Endodermal cell (in vitro differentiated cells): ENCODE data around the gene TCEAL4. TPM values are rescaled to one million over a fixed set of nuclear protein-coding genes. Genes with fewer than 3 reads are reported as not detected.

ENCODE experiments used
- DNase-seq: peaks from one replicate; pipeline ENCODE4 v3.0.0-alpha.2; 2017
- H3K27ac ChIP-seq: 2 replicates; pipeline ENCODE4 v1.5.1; 2013; ENCODE audit warnings: mild to moderate bottlenecking, low read depth, low read length, moderate library complexity
- H3K27me3 ChIP-seq: 2 replicates; pipeline ENCODE4 v1.6.1; 2013; ENCODE audit warnings: mild to moderate bottlenecking, low read length, moderate library complexity; ENCODE audit not compliant: insufficient read depth, control insufficient read depth, poor library complexity, severe bottlenecking
- H3K36me3 ChIP-seq: 2 replicates; pipeline ENCODE4 v1.7.0; 2013; ENCODE audit warnings: mild to moderate bottlenecking, low read length, moderate library complexity; ENCODE audit not compliant: control insufficient read depth, insufficient read depth
- H3K4me1 ChIP-seq: one replicate; pipeline ENCODE4 v1.7.0; 2013; ENCODE audit warnings: low read length; ENCODE audit not compliant: control insufficient read depth, insufficient read depth
- H3K4me3 ChIP-seq: 2 replicates; pipeline ENCODE4 v1.5.1; 2013; ENCODE audit warnings: mild to moderate bottlenecking, low read length, moderate library complexity
- H3K9ac ChIP-seq: 2 replicates; pipeline ENCODE4 v1.6.1; 2013; ENCODE audit warnings: mild to moderate bottlenecking, low read length, moderate library complexity; ENCODE audit not compliant: poor library complexity, severe bottlenecking; ENCODE audit errors: extremely low read depth
- H3K9me3 ChIP-seq: 2 replicates; pipeline ENCODE4 v1.6.1; 2013; ENCODE audit warnings: mild to moderate bottlenecking, low read length, moderate library complexity; ENCODE audit not compliant: control insufficient read depth
- H3K27ac Mint-ChIP-seq: 2 replicates; pipeline ENCODE4 v1.8.0; 2020; ENCODE audit warnings: mixed read lengths
- H3K27me3 Mint-ChIP-seq: 2 replicates; pipeline ENCODE4 v1.8.0; 2021; ENCODE audit warnings: mild to moderate bottlenecking, mixed read lengths; ENCODE audit not compliant: insufficient read depth
- H3K36me3 Mint-ChIP-seq: 2 replicates; pipeline ENCODE4 v1.8.0; 2020; ENCODE audit warnings: low read depth, mixed read lengths
- H3K4me1 Mint-ChIP-seq: 2 replicates; pipeline ENCODE4 v1.8.0; 2020; ENCODE audit warnings: mixed read lengths
- H3K4me3 Mint-ChIP-seq: 2 replicates; pipeline ENCODE4 v1.8.0; 2020; ENCODE audit warnings: mild to moderate bottlenecking, moderate library complexity, mixed read lengths
- H3K9me3 Mint-ChIP-seq: 2 replicates; pipeline ENCODE4 v1.8.0; 2020; ENCODE audit warnings: mild to moderate bottlenecking, mixed read lengths
- CTCF ChIP-seq: fragments of 200-600 bp; sonication (generic); conservative IDR thresholded peaks from 2 replicates; pipeline ENCODE4 v1.5.0; 2021; ENCODE audit warnings: antibody characterized with exemption, mild to moderate bottlenecking
- WGBS, 2 experiments: methylation state at CpG; one replicate each; pipeline versions ENCODE4 v1.1.5 to v1.1.7; 2013; ENCODE audit warnings: missing lambda C conversion rate in 2 of 2, mixed read lengths in 1 of 2; ENCODE audit not compliant: insufficient coverage in 1 of 2, insufficient read length in 1 of 2; 5-methylcytosine and 5-hydroxymethylcytosine counted together
- long read RNA-seq, 4 experiments: library from polyadenylated mRNA in 2 of 4; library from RNA in 1 of 4; library from capped mRNA in 1 of 4; stranded (forward) in 3 of 4; unstranded in 1 of 4; transcript quantifications; one replicate each; pipeline ENCODE4 v2.0.0, GENCODE V29; 2020 to 2021; ENCODE audit warnings: inconsistent platforms in 1 of 4
- polyA plus RNA-seq, 2 experiments: library from polyadenylated mRNA; stranded (reverse); fragments of 50-300 nt; gene quantifications; one replicate each; pipeline ENCODE4 v1.2.3, GENCODE V29; 2013
- total RNA-seq, 2 donors: library from RNA; stranded (reverse); fragmentation: NEBNext Ultra II Directional in 1 of 2; extraction: Animal tissue kit (Norgen Biotek cat#: 25700) in 1 of 2; gene quantifications; 2 replicates in 1 of 2; 3 replicates in 1 of 2; pipeline ENCODE4 v1.2.1, GENCODE V29; 2021

The TCEAL4 gene
- total RNA-seq: 10 to 100 TPM; 72.7 to 88.8 TPM
- 53.8 TPM for polyA plus RNA-seq (2013, experiment 1 of 2)
- 53.0 TPM for polyA plus RNA-seq (2013, experiment 2 of 2)
- long read RNA-seq, experiment 1, transcript TCEAL4-208 (3 exons, 1,273 nt): major isoform, 7 of 48 reads
- long read RNA-seq, experiment 1, partial matches to known transcripts: 0 of 48 reads
- long read RNA-seq, experiment 1, other reads (novel, unspliced or antisense): 37 of 48 reads
- long read RNA-seq, experiment 2, transcript TCEAL4-212 (3 exons, 1,008 nt): minor isoform, 20 of 159 reads
- long read RNA-seq, experiment 2, transcript TCEAL4-208 (3 exons, 1,273 nt): major isoform, 112 of 159 reads
- long read RNA-seq, experiment 2, transcript TCEAL4-204 (2 exons, 891 nt): minor isoform, 6 of 159 reads
- long read RNA-seq, experiment 2, transcript TCEAL4-206 (3 exons, 1,135 nt): minor isoform, 6 of 159 reads
- long read RNA-seq, experiment 2, partial matches to known transcripts: 0 of 159 reads
- long read RNA-seq, experiment 2, other reads (novel, unspliced or antisense): 9 of 159 reads
- long read RNA-seq, experiment 3, transcript TCEAL4-208 (3 exons, 1,273 nt): major isoform, 39 of 51 reads
- long read RNA-seq, experiment 3, transcript TCEAL4-212 (3 exons, 1,008 nt): minor isoform, 6 of 51 reads
- long read RNA-seq, experiment 3, partial matches to known transcripts: 0 of 51 reads
- long read RNA-seq, experiment 3, other reads (novel, unspliced or antisense): 2 of 51 reads
- long read RNA-seq, experiment 4, transcript TCEAL4-204 (2 exons, 891 nt): minor isoform, 8 of 320 reads
- long read RNA-seq, experiment 4, transcript TCEAL4-208 (3 exons, 1,273 nt): major isoform, 251 of 320 reads
- long read RNA-seq, experiment 4, transcript TCEAL4-212 (3 exons, 1,008 nt): minor isoform, 31 of 320 reads
- long read RNA-seq, experiment 4, partial matches to known transcripts: 0 of 320 reads
- long read RNA-seq, experiment 4, other reads (novel, unspliced or antisense): 22 of 320 reads

- WGBS, 2 experiments: 0 to 1% methylated on average over 6 to 51 of the region's 56 CpGs
- peaks cover 19% of the 10 kb centered on the region for H3K9me3 Mint-ChIP-seq
- Histone ChIP-seq H3K27ac (no peak within 1 kb of the TSS), H3K9me3 (no peaks in the 10 kb centered on the region), H3K4me1 (no peaks in the 10 kb centered on the region), H3K4me3 (peak within 1 kb of the TSS; percentile 85), H3K9ac (peak within 1 kb of the TSS; percentile 30), H3K36me3 (peaks cover 5% of the 10 kb centered on the region), H3K27me3 (no peaks in the 10 kb centered on the region)
- H3K27me3 Mint-ChIP-seq: peaks cover 7% of the 10 kb centered on the region
- peaks cover 6% of the 10 kb centered on the region for H3K36me3 Mint-ChIP-seq
- H3K4me3 Mint-ChIP-seq: peak within 1 kb of the TSS; percentile 94
- H3K4me1 Mint-ChIP-seq: peaks cover 11% of the 10 kb centered on the region
- no peak for TF ChIP-seq CTCF
- peak; percentile 90 for DNase-seq
- H3K27ac Mint-ChIP-seq: peak within 1 kb of the TSS; percentile 91
Observed at GRCh38 chrX:103585411-103586313, at the start of gene TCEAL4. Gene TCEAL4, plus strand, starts transcription at chrX:103585515. Its CDS starts 1,161 bp downstream, at chrX:103586676.

- Mint-ChIP-seq H3K4me3 (no peak overlapping the region), H3K27ac (no peak overlapping the region), H3K4me1 (peaks cover 4% of the 10 kb centered on the region), H3K9me3 (no peaks in the 10 kb centered on the region), H3K36me3 (no peaks in the 10 kb centered on the region), H3K27me3 (peaks cover 5% of the 10 kb centered on the region)
- Histone ChIP-seq H3K36me3 (no peaks in the 10 kb centered on the region), H3K4me1 (no peaks in the 10 kb centered on the region), H3K9me3 (no peaks in the 10 kb centered on the region), H3K27me3 (no peaks in the 10 kb centered on the region), H3K9ac (no peak overlapping the region), H3K4me3 (no peak overlapping the region), H3K27ac (no peak overlapping the region)
- DNase-seq: no peak
- TF ChIP-seq CTCF: no peak
Observed at GRCh38 chrX:103536071-103536470, 49.2 kb upstream of the TCEAL4 start.

GRCh38 chrX:103536732-103537131 is 48.6 kb upstream of the TCEAL4 start:
- no peak overlapping the region for H3K9ac ChIP-seq
- Mint-ChIP-seq H3K4me1 (peaks cover 4% of the 10 kb centered on the region), H3K27me3 (peaks cover 3% of the 10 kb centered on the region), H3K9me3 (no peaks in the 10 kb centered on the region), H3K36me3 (no peaks in the 10 kb centered on the region), H3K27ac (no peak overlapping the region), H3K4me3 (no peak overlapping the region)
- no peaks in the 10 kb centered on the region for H3K36me3 ChIP-seq
- H3K27ac ChIP-seq: no peak overlapping the region
- no peak overlapping the region for H3K4me3 ChIP-seq
- H3K27me3 ChIP-seq: no peaks in the 10 kb centered on the region
- H3K9me3 ChIP-seq: no peaks in the 10 kb centered on the region
- DNase-seq: no peak
- peak; percentile 53 for TF ChIP-seq CTCF
- no peaks in the 10 kb centered on the region for H3K4me1 ChIP-seq
